Measurements from ENCODE around the gene P3H1. TPM values are rescaled to one million over a fixed set of nuclear protein-coding genes. Genes with fewer than 3 reads are reported as not detected.
"Not testable (repeated sequence)": the region's sequence is repeated elsewhere in the genome, so short reads cannot be mapped to it uniquely, and the experiment has no call there.

Gene P3H1
- total RNA-seq, 4 donors from 2014 or later = 42.4 to 83.9 (median 65.1) TPM

GRCh38 chr1:42730988-42731387, 35.8 kb downstream of the P3H1 start:
- 62 to 71% methylated on average over 4 of the region's 4 CpGs for WGBS, 2 donors
- Histone ChIP-seq H3K4me3 (no peak overlapping the region), H3K27me3 (no peaks in the 10 kb centered on the region), H3K4me1 (peaks cover 0 to 7% (median 0%) of the 10 kb centered on the region in 4 donors), H3K36me3 (peaks cover 0 to 26% (median 0%) of the 10 kb centered on the region in 3 donors), H3K9me3 (no peaks in the 10 kb centered on the region), H3K27ac (no peak overlapping the region)
- TF ChIP-seq POLR2A (IDR thresholded peaks at IDR 0.05) = no peak
- no peak for DNase-seq (ENCODE audit: low spot score in 2 of 2)

DNA sequence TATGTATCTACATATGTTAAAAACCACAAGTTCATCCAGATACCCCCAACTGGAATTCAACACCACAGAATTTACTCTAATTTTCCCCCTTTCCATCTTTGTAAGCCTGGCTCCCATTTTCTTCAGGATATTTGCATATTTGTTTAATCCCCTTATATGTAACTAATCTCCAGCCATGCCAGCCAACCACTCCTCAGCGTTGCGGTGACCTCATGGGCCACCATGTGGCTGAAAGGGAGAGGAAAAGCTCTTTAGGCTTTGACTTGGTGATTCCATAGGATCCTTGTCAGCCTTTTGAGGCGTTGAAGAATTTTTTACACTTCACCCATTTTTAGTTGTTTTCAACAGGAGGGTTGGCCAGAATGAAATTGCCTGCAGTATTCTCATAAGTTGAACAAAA, 36.8 kb downstream of the P3H1 start:
- no peak overlapping the region for H3K27ac ChIP-seq
- H3K9me3 ChIP-seq = no peaks in the 10 kb centered on the region
- WGBS, 2 donors = 76 to 83% methylated on average over 3 of the region's 3 CpGs
- no peak for DNase-seq (ENCODE audit: low spot score in 2 of 2)
- H3K4me3 ChIP-seq = no peak overlapping the region
- H3K36me3 ChIP-seq = peaks cover 0 to 16% (median 0%) of the 10 kb centered on the region in 3 donors
- no peaks in the 10 kb centered on the region for H3K4me1 ChIP-seq
- TF ChIP-seq POLR2A (IDR thresholded peaks at IDR 0.05) = no peak
- TF ChIP-seq EP300 (IDR thresholded peaks at IDR 0.05) = no peak
- TF ChIP-seq, protein P1, sequence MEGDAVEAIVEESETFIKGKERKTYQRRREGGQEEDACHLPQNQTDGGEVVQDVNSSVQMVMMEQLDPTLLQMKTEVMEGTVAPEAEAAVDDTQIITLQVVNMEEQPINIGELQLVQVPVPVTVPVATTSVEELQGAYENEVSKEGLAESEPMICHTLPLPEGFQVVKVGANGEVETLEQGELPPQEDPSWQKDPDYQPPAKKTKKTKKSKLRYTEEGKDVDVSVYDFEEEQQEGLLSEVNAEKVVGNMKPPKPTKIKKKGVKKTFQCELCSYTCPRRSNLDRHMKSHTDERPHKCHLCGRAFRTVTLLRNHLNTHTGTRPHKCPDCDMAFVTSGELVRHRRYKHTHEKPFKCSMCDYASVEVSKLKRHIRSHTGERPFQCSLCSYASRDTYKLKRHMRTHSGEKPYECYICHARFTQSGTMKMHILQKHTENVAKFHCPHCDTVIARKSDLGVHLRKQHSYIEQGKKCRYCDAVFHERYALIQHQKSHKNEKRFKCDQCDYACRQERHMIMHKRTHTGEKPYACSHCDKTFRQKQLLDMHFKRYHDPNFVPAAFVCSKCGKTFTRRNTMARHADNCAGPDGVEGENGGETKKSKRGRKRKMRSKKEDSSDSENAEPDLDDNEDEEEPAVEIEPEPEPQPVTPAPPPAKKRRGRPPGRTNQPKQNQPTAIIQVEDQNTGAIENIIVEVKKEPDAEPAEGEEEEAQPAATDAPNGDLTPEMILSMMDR (IDR thresholded peaks at IDR 0.05) = no peak
- no peaks in the 10 kb centered on the region for H3K27me3 ChIP-seq

DNA sequence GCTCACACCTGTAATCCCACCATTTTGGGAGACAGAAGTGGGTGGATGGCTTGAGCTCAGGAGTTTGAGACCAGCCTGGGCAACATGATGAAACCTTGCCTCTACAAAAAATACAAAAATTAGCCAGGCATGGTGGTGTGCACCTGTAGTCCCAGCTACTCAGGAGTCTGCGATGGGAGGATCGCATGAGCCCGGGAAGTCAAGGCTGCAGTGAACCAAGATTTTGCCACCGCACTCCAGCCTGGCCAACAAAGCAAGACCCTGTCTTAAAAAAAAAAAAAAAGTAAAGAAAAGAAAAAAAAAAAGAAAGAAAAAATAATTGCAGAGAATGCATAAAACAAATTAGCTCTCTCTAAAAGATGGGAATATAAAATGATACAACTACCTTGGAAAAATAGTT, 41.0 kb downstream of the P3H1 start:
- H3K4me1 ChIP-seq; H3K9me3 ChIP-seq; DNase-seq (ENCODE audit: low spot score in 2 of 2); H3K27ac ChIP-seq; H3K27me3 ChIP-seq; H3K4me3 ChIP-seq; H3K36me3 ChIP-seq: not testable (repeated sequence)
- 90 to 98% methylated on average over 4 of the region's 4 CpGs for WGBS, 2 donors

GRCh38 chr1:42723511-42723910, 43.3 kb downstream of the P3H1 start:
- 84 to 87% methylated on average over 6 of the region's 6 CpGs for WGBS, 2 donors
- Histone ChIP-seq H3K27ac (no peak overlapping the region), H3K4me1 (no peaks in the 10 kb centered on the region), H3K4me3 (no peak overlapping the region), H3K36me3 (no peaks in the 10 kb centered on the region), H3K27me3 (no peaks in the 10 kb centered on the region), H3K9me3 (no peaks in the 10 kb centered on the region)
- no peak for DNase-seq (ENCODE audit: low spot score in 2 of 2)
- no peak for TF ChIP-seq EP300 (IDR thresholded peaks at IDR 0.05)
- no peak for TF ChIP-seq POLR2A (IDR thresholded peaks at IDR 0.05)
- TF ChIP-seq, protein P1 (IDR thresholded peaks at IDR 0.05) = no peak

- not testable (repeated sequence) for H3K4me1 ChIP-seq; DNase-seq (ENCODE audit: low spot score in 2 of 2); H3K36me3 ChIP-seq; H3K27ac ChIP-seq; H3K9me3 ChIP-seq; H3K27me3 ChIP-seq; H3K4me3 ChIP-seq
- WGBS, 2 donors = 65 to 93% methylated on average over 2 of the region's 2 CpGs
Measured at GRCh38 chr1:42722403-42722802, 44.4 kb downstream of the P3H1 start.

- TF ChIP-seq POLR2A (IDR thresholded peaks at IDR 0.05) (no peak), EP300 (IDR thresholded peaks at IDR 0.05) (no peak)
- TF ChIP-seq, protein P1 (IDR thresholded peaks at IDR 0.05) = no peak
- Histone ChIP-seq H3K27ac (no peak overlapping the region), H3K4me1 (no peaks in the 10 kb centered on the region), H3K9me3 (no peaks in the 10 kb centered on the region), H3K36me3 (peaks cover 0 to 9% (median 0%) of the 10 kb centered on the region in 3 donors), H3K27me3 (no peaks in the 10 kb centered on the region), H3K4me3 (no peak overlapping the region)
- 94 to 100% methylated on average over 3 of the region's 3 CpGs for WGBS, 2 donors
- no peak for DNase-seq (ENCODE audit: low spot score in 2 of 2)
Measured at GRCh38 chr1:42721926-42722325, 44.9 kb downstream of the P3H1 start.

DNA sequence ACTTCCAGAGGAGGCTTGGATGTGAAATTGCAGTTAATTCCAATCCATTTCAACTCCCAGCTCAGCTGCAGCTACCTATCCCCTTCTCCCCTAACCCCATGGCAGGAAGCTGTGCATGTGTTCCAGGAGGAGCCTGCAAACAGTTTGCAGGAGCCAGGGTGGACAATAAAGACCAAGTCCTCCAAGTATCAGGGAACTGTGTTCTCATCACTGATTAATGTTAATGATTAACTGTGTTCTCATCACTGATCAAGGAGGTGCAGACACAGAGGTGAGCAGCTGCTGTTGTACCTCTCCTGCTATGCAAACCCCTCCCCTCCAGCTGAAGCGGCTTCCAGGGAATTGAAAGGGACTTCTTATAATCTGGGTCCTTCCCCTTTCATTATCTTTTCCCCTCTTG, 46.0 kb downstream of the P3H1 start:
- Histone ChIP-seq H3K4me1 (no peaks in the 10 kb centered on the region), H3K27ac (no peak overlapping the region), H3K36me3 (peaks cover 0 to 19% (median 0%) of the 10 kb centered on the region in 3 donors), H3K4me3 (no peak overlapping the region), H3K27me3 (no peaks in the 10 kb centered on the region), H3K9me3 (no peaks in the 10 kb centered on the region)
- 89 to 95% methylated on average over 1 of the region's 1 CpG for WGBS, 2 donors
- TF ChIP-seq, protein P1 (IDR thresholded peaks at IDR 0.05) = no peak
- TF ChIP-seq EP300 (IDR thresholded peaks at IDR 0.05) = no peak
- TF ChIP-seq POLR2A (IDR thresholded peaks at IDR 0.05) = no peak
- DNase-seq (ENCODE audit: low spot score in 2 of 2) = no peak

DNA sequence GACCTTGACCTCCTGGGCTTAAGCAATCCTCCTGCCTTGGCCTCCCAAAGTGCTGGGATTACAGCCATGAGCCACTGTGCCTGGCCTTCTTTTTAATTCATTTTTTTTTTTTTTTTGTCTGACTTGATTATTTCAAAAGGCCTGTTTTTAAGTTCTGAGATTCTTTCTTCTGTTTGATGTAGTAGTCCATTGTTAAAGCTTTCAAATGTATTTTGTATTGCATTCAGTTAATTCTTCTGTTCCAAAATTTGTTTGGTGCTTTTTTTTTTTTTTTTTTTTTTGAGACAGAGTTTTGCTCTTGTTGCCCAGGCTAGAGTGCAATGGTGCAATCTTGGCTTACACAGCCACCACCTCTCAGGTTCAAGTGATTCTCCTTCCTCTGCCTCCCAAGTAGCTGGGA, 52.4 kb downstream of the P3H1 start:
- not testable (repeated sequence) for H3K27ac ChIP-seq; H3K4me1 ChIP-seq; DNase-seq (ENCODE audit: low spot score in 2 of 2); H3K4me3 ChIP-seq; H3K27me3 ChIP-seq
- Histone ChIP-seq H3K9me3 (peaks cover 0 to 23% (median 3%) of the 10 kb centered on the region in 4 donors), H3K36me3 (peaks cover 0 to 78% (median 0%) of the 10 kb centered on the region in 3 donors)
